Caco-2 (cell line): Measurements from ENCODE around the gene AAMP. TPM values are rescaled to one million over a fixed set of nuclear protein-coding genes. Genes with fewer than 3 reads are reported as not detected.

ENCODE experiments used
- BruUV-seq: library from RNA; stranded (reverse); fragments of 400-500 nt; replicated peaks from 2 replicates; lab custom pipeline; 2021; lab: Mats Ljungman, UMichigan
- CTCF ChIA-PET: fragments of 300-600 bp; sonication (Branson Sonifier 250); formaldehyde crosslinking; loops from one replicate; lab custom pipeline; 2022; ENCODE audit warnings: antibody characterized with exemption; lab: Charles Lee
- POLR2A ChIA-PET: fragments of 300-600 bp; sonication (Branson Sonifier 250); formaldehyde crosslinking; loops from one replicate; lab custom pipeline; 2022; ENCODE audit warnings: antibody characterized with exemption; lab: Charles Lee
- DNase-seq, 2 experiments: peaks; one replicate each; pipeline versions ENCODE4 v3.0.0 to v3.0.0-alpha.2; 2020 to 2022
- H3K27me3 ChIP-seq: replicated peaks from 2 replicates; pipeline ENCODE4 v1.6.0; 2011; ENCODE audit warnings: low read length; ENCODE audit not compliant: control insufficient read depth, insufficient read depth
- H3K36me3 ChIP-seq: 2 replicates; pipeline ENCODE4 v1.5.1; 2011; ENCODE audit warnings: low read length; ENCODE audit not compliant: control insufficient read depth, insufficient read depth
- H3K4me1 ChIP-seq: fragments of 250-450 bp; sonication (Bioruptor Pico); 2 replicates; pipeline ENCODE4 v1.5.1; 2020; ENCODE audit warnings: mild to moderate bottlenecking
- H3K4me3 ChIP-seq: 2 replicates; pipeline ENCODE4 v1.5.1; 2011; ENCODE audit warnings: low read depth, mild to moderate bottlenecking, control low read depth, low read length
- H3K9me3 ChIP-seq: fragments of 250-450 bp; sonication (Bioruptor Pico); 2 replicates; pipeline ENCODE4 v1.5.1; 2020; ENCODE audit warnings: mild to moderate bottlenecking, moderate library complexity
- H3K27ac Mint-ChIP-seq: one replicate; pipeline ENCODE4 v1.8.0; 2022; ENCODE audit warnings: mixed read lengths; ENCODE audit not compliant: unreplicated experiment
- H3K27me3 Mint-ChIP-seq: one replicate; pipeline ENCODE4 v1.8.0; 2022; ENCODE audit warnings: mixed read lengths; ENCODE audit not compliant: insufficient read depth, unreplicated experiment
- H3K36me3 Mint-ChIP-seq: one replicate; pipeline ENCODE4 v1.8.0; 2022; ENCODE audit warnings: mild to moderate bottlenecking, mixed read lengths; ENCODE audit not compliant: insufficient read depth, unreplicated experiment
- H3K4me1 Mint-ChIP-seq: one replicate; pipeline ENCODE4 v1.8.0; 2022; ENCODE audit warnings: low read depth, mixed read lengths; ENCODE audit not compliant: unreplicated experiment
- H3K4me3 Mint-ChIP-seq: one replicate; pipeline ENCODE4 v1.8.0; 2022; ENCODE audit warnings: mild to moderate bottlenecking, moderate library complexity, mixed read lengths; ENCODE audit not compliant: unreplicated experiment
- H3K9me3 Mint-ChIP-seq: one replicate; pipeline ENCODE4 v1.8.0; 2022; ENCODE audit warnings: mixed read lengths; ENCODE audit not compliant: unreplicated experiment
- intact Hi-C: fragments of 100-400 bp; cut with micrococcal nuclease; formaldehyde crosslinking; loops from one replicate; pipeline ENCODE4 v1.10.0; 2022; ENCODE audit not compliant: unreplicated experiment
- total RNA-seq: library from RNA; stranded (reverse); gene quantifications from 2 replicates; pipeline ENCODE4 v1.2.3, GENCODE V29; 2022
- TF ChIP-seq, protein P1 (sequence below), 2 experiments: fragments of 200-600 bp in 1 of 2; IDR thresholded peaks; 1 replicate in 1 of 2; 2 replicates in 1 of 2; pipeline versions ENCODE4 v1.5.1 to v1.8.0; 2011 to 2022; ENCODE audit warnings: antibody characterized with exemption in 1 of 2, control low read depth in 1 of 2, inconsistent platforms in 1 of 2, low read depth in 1 of 2, low read length in 1 of 2, mild to moderate bottlenecking in 1 of 2, moderate library complexity in 1 of 2; ENCODE audit not compliant: insufficient read depth in 1 of 2, severe bottlenecking in 1 of 2, unreplicated experiment in 1 of 2

AAMP gene
- total RNA-seq, 1 experiment from 2014 or later = 125 TPM

DNA sequence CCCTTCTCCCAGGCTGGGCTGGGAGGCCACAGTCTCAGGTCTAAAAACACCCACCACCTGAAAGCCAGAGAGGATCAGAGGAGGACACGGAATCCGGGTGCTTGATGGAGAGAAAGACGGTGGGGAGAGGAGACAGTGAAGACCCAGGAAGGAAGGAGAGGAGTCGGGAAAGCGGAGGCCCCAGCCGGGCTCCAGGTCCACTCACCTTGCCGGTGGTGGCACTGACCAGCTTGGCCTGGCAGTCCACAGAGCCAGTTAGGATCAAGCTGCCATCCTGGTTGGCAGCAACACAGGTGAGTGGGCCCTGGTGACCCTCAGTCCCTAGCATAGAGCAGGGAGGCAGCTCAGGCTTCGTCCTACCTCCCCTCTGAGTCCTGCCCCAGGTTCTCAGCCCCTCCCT, 4.3 kb downstream of the AAMP start:
- H3K27me3 Mint-ChIP-seq = no peaks in the 10 kb centered on the region
- H3K4me3 Mint-ChIP-seq = no peak overlapping the region
- no TSS peak for BruUV-seq
- H3K4me1 Mint-ChIP-seq = peaks cover 5% of the 10 kb centered on the region
- no peaks in the 10 kb centered on the region for H3K27me3 ChIP-seq
- CTCF ChIA-PET = interaction anchor here (0.6 kb wide), 1 partner anchor 47 kb away, joined by 4 read pairs; no protein-coding TSS in a partner anchor
- H3K4me3 ChIP-seq = no peak overlapping the region
- peak overlapping the region; percentile 55 for H3K27ac Mint-ChIP-seq
- H3K9me3 Mint-ChIP-seq = no peaks in the 10 kb centered on the region
- TF ChIP-seq, protein P1, sequence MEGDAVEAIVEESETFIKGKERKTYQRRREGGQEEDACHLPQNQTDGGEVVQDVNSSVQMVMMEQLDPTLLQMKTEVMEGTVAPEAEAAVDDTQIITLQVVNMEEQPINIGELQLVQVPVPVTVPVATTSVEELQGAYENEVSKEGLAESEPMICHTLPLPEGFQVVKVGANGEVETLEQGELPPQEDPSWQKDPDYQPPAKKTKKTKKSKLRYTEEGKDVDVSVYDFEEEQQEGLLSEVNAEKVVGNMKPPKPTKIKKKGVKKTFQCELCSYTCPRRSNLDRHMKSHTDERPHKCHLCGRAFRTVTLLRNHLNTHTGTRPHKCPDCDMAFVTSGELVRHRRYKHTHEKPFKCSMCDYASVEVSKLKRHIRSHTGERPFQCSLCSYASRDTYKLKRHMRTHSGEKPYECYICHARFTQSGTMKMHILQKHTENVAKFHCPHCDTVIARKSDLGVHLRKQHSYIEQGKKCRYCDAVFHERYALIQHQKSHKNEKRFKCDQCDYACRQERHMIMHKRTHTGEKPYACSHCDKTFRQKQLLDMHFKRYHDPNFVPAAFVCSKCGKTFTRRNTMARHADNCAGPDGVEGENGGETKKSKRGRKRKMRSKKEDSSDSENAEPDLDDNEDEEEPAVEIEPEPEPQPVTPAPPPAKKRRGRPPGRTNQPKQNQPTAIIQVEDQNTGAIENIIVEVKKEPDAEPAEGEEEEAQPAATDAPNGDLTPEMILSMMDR (IDR thresholded peaks at IDR 0.05; ENCODE audit: insufficient read depth in 1 of 2, low read depth in 1 of 2, low read length in 1 of 2, severe bottlenecking in 1 of 2, unreplicated experiment in 1 of 2) = no peak
- POLR2A ChIA-PET = no interaction called here
- H3K36me3 ChIP-seq = peaks cover 6% of the 10 kb centered on the region; the same call in 1 of the 2 replicates
- no peaks in the 10 kb centered on the region for H3K9me3 ChIP-seq
- H3K36me3 Mint-ChIP-seq = peaks cover 55% of the 10 kb centered on the region
- DNase-seq = no peak
- H3K4me1 ChIP-seq = peaks cover 20% of the 10 kb centered on the region
- intact Hi-C loops = no loop called here

DNA sequence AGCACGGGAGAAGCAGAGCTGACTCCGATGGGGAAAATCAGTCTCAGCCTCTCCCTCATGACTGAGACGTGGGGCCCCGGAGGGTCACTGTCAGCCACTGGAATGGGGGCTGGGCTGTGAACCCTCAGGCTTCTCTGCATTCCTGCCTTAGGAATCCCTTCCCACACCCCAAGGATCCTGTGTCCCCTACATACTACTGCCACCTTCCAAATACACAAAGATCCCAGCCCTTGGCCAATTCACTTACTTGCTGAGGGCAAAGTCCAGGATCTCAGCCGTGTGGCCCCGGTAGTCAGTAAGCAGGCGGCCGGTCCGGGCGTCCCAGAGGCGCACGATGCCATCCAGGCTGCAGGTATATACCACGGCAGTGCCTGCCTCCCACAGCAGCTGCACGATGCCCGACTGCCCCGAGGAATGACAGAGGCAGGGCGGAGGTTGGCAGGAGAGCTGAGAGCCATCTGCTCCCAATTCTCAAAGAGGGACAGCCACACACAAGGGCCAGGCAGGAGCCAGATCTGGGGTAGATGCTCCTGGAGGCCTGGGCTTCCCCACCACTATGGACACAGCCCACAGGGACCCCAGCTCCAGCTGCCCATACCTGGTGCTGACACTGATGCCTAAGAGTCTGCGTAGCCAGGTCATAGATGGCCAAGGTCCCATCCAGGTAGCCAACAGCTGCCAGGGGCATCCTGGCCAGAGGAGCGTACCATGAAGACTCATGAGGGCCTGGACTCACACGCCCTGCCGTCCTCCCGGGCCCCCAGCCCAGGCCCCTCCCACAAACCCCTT, 5.0 kb downstream of the AAMP start:
- intact Hi-C loops = no loop called here
- Histone ChIP-seq H3K27me3 (no peaks in the 10 kb centered on the region), H3K4me3 (no peak overlapping the region), H3K9me3 (no peaks in the 10 kb centered on the region), H3K4me1 (peaks cover 20% of the 10 kb centered on the region), H3K36me3 (peaks cover 6% of the 10 kb centered on the region; the same call in 1 of the 2 replicates)
- CTCF ChIA-PET = interaction anchor here (0.6 kb wide), 1 partner anchor 48 kb away, joined by 4 read pairs; no protein-coding TSS in a partner anchor
- no TSS peak for BruUV-seq
- no peaks in the 10 kb centered on the region for H3K9me3 Mint-ChIP-seq
- no peak overlapping the region for H3K4me3 Mint-ChIP-seq
- no peak for DNase-seq
- TF ChIP-seq, protein P1 (IDR thresholded peaks at IDR 0.05; ENCODE audit: insufficient read depth in 1 of 2, low read depth in 1 of 2, low read length in 1 of 2, severe bottlenecking in 1 of 2, unreplicated experiment in 1 of 2) = no peak
- POLR2A ChIA-PET = no interaction called here
- H3K27me3 Mint-ChIP-seq = no peaks in the 10 kb centered on the region
- H3K27ac Mint-ChIP-seq = peak overlapping the region; percentile 55
- peaks cover 55% of the 10 kb centered on the region for H3K36me3 Mint-ChIP-seq
- H3K4me1 Mint-ChIP-seq = peaks cover 5% of the 10 kb centered on the region

DNA sequence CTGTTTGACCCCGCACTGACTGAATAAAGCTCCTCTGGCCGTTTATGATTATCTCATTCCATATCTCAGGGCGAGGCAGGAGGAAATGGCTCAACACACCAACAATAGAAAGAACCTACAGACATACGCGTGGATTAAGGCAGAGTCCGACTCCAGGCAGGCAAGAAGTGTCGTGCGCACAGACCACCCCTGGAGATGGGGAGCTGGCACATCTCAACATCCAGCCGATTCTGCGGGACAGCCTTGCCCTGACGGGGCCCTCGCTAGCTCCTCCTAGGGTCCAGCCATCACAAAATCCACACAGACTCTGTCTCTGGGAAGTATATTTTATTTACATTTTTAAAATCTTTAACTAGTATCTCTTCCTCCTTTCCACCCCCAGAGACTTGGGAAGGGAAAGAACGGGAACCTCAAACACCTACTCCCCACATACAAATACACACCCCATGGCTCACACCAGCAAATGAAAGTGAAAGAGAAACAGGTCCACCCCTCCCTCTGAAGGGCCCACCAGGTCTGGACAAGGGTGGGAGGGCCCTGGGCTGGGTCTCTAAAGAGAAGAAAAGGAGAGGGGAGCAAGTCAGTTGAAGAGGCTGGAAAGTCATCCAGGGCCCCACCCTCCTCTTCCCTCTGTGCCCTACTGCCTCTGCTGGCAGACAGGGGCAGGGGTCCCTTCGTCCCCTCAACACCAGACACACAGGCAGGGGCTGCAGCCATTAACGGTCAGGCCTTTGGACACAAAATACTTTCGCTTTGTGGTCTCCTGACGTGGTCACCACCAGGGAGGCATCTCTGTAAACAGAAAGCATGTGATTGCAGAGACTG, 5.9 kb downstream of the AAMP start:
- Histone ChIP-seq H3K36me3 (peaks cover 6% of the 10 kb centered on the region; the same call in 1 of the 2 replicates), H3K9me3 (no peaks in the 10 kb centered on the region), H3K4me1 (peaks cover 20% of the 10 kb centered on the region), H3K4me3 (no peak overlapping the region), H3K27me3 (no peaks in the 10 kb centered on the region)
- DNase-seq = no peak
- TSS peak; percentile 10 for BruUV-seq
- Mint-ChIP-seq H3K27me3 (no peaks in the 10 kb centered on the region), H3K36me3 (peaks cover 55% of the 10 kb centered on the region), H3K4me1 (peaks cover 5% of the 10 kb centered on the region), H3K4me3 (no peak overlapping the region), H3K9me3 (no peaks in the 10 kb centered on the region), H3K27ac (peak overlapping the region; percentile 55)
- TF ChIP-seq, protein P1 (IDR thresholded peaks at IDR 0.05; ENCODE audit: insufficient read depth in 1 of 2, low read depth in 1 of 2, low read length in 1 of 2, severe bottlenecking in 1 of 2, unreplicated experiment in 1 of 2) = peak; percentile 2 to 12
- intact Hi-C loops = no loop called here
- CTCF ChIA-PET = no interaction called here
- POLR2A ChIA-PET = no interaction called here
